Bronchial epithelial cell (primary cell): ENCODE data around the gene RACGAP1. TPM values are rescaled to one million over a fixed set of nuclear protein-coding genes. Genes with fewer than 3 reads are reported as not detected.

Source experiments
- DNase-seq: peaks from one replicate; pipeline ENCODE4 v3.0.0-alpha.2; 2010; ENCODE audit warnings: low read depth
- FAIRE-seq: peaks from 2 replicates; lab custom pipeline; 2011; peaks lifted over from hg19 to GRCh38; lab: Jason Lieb, UNC
- H3K27me3 ChIP-seq: 2 replicates; pipeline ENCODE4 v1.5.1; 2011; ENCODE audit warnings: low read length; ENCODE audit not compliant: control insufficient read depth, insufficient read depth
- H3K36me3 ChIP-seq: 2 replicates; pipeline ENCODE4 v1.5.1; 2011; ENCODE audit warnings: low read length; ENCODE audit not compliant: control insufficient read depth, insufficient read depth
- H3K4me3 ChIP-seq: 2 replicates; pipeline ENCODE4 v1.5.1; 2011; ENCODE audit warnings: mild to moderate bottlenecking, low read depth, low read length, control low read depth
- total RNA-seq: library from RNA; depleted of rRNA; stranded (reverse); fragments of >200 nt; gene quantifications from 2 replicates; pipeline ENCODE4 v1.2.1, GENCODE V29; 2014
- TF ChIP-seq, protein P1 (sequence below): IDR thresholded peaks from 2 replicates; pipeline ENCODE4 v1.5.1; 2011; ENCODE audit warnings: mild to moderate bottlenecking, moderate library complexity, low read length, control low read depth, inconsistent platforms; ENCODE audit not compliant: insufficient read depth, severe bottlenecking

The RACGAP1 gene
- total RNA-seq, 1 donor from 2014 or later, result 11.3 TPM

DNA sequence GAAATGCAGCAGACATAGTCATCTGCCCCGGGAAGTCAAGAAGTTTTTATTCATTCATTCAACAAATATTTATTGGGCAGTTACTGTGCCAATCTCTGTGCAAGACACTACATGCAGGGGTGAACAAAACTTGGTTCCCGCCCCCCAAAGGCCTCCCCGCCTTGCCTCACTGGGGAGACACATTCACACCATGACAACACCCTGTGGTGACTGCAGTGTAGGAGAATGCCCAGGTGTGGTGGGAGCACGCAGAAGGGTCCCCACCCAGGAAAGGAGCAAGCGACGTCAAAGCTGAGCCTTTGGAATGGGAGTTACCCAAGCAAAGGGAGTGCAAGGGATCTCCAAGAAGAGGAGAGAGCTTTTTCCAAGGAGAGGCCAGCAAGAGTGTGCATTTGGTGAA is 54.2 kb downstream of the RACGAP1 start:
- TF ChIP-seq, protein P1, sequence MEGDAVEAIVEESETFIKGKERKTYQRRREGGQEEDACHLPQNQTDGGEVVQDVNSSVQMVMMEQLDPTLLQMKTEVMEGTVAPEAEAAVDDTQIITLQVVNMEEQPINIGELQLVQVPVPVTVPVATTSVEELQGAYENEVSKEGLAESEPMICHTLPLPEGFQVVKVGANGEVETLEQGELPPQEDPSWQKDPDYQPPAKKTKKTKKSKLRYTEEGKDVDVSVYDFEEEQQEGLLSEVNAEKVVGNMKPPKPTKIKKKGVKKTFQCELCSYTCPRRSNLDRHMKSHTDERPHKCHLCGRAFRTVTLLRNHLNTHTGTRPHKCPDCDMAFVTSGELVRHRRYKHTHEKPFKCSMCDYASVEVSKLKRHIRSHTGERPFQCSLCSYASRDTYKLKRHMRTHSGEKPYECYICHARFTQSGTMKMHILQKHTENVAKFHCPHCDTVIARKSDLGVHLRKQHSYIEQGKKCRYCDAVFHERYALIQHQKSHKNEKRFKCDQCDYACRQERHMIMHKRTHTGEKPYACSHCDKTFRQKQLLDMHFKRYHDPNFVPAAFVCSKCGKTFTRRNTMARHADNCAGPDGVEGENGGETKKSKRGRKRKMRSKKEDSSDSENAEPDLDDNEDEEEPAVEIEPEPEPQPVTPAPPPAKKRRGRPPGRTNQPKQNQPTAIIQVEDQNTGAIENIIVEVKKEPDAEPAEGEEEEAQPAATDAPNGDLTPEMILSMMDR, result no peak
- no peak overlapping the region for H3K4me3 ChIP-seq
- H3K27me3 ChIP-seq, result no peaks in the 10 kb centered on the region
- FAIRE-seq (no peak), DNase-seq (peak; percentile 88)
- no peaks in the 10 kb centered on the region for H3K36me3 ChIP-seq

GRCh38 chr12:49970658-49971057 is 54.6 kb downstream of the RACGAP1 start:
- DNase-seq (no peak), FAIRE-seq (no peak)
- TF ChIP-seq, protein P1, result no peak
- H3K36me3 ChIP-seq, result no peaks in the 10 kb centered on the region
- no peaks in the 10 kb centered on the region for H3K27me3 ChIP-seq
- no peak overlapping the region for H3K4me3 ChIP-seq

- TF ChIP-seq, protein P1, result no peak
- Histone ChIP-seq H3K27me3 (no peaks in the 10 kb centered on the region), H3K36me3 (no peaks in the 10 kb centered on the region), H3K4me3 (no peak overlapping the region)
- FAIRE-seq (peak; percentile 77), DNase-seq (no peak)
Observed at GRCh38 chr12:49969651-49970429, 55.5 kb downstream of the RACGAP1 start.

DNA sequence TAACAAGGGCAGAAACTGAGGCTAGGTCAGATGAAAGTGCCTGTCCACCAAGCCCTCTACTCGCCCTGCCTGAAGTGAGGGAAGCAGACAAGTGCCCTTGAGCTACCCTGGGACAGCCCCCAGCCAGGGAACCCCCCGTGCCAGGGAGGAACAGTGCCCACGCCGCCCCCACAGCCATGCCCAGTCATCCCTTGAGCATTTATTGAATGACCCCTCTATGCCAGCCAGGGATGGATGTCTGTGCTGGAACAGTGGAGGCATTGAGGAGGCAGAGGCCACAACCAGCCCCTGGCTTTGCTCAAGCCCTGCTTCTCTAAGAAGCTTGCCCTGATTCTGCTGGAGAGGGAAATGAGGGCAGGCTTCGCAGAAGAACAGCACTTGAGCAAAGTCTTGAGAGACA is 56.3 kb downstream of the RACGAP1 start:
- no peak for DNase-seq
- H3K27me3 ChIP-seq, result peaks cover 2% of the 10 kb centered on the region
- TF ChIP-seq, protein P1, result no peak
- H3K36me3 ChIP-seq, result no peaks in the 10 kb centered on the region
- no peak overlapping the region for H3K4me3 ChIP-seq
- no peak for FAIRE-seq

DNA sequence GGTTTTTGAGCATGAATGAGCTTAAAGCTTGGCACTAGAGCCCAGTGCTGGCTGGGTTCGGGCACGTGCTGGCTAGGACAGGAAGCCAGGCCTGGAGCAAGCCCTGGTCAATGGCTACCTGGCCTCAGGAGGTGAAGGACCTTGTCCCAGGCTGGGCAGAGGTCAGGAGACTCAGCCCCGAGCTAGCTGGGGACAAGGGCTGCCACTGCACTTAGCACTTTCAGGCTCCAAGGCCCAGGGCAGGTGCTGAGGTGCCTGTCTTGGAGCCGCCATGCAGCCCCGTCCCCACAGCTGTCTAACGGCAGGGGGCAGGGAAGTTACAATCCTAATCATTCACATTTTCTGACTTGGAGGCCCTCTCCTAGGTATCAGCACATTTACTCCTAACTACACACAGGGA is 56.8 kb downstream of the RACGAP1 start:
- FAIRE-seq (no peak), DNase-seq (no peak)
- H3K27me3 ChIP-seq, result peaks cover 5% of the 10 kb centered on the region
- TF ChIP-seq, protein P1, result no peak
- H3K36me3 ChIP-seq, result no peaks in the 10 kb centered on the region
- no peak overlapping the region for H3K4me3 ChIP-seq

- no peak for DNase-seq
- H3K4me3 ChIP-seq, result no peak overlapping the region
- FAIRE-seq, result peak; percentile 73
- H3K27me3 ChIP-seq, result peaks cover 5% of the 10 kb centered on the region
- TF ChIP-seq, protein P1, result no peak
- no peaks in the 10 kb centered on the region for H3K36me3 ChIP-seq
Observed at GRCh38 chr12:49967777-49968250, 57.5 kb downstream of the RACGAP1 start.
